HG03469 (cell line): ENCODE results near the gene B4GALT2.

Experiments
- ATAC-seq: cut with Tn5 transposase; IDR thresholded peaks from one replicate; pipeline ENCODE4 v1.9.1; 2021; ENCODE audit warnings: mild to moderate bottlenecking, moderate library complexity, moderate number of reproducible peaks; ENCODE audit not compliant: unreplicated experiment

Gene B4GALT2

DNA sequence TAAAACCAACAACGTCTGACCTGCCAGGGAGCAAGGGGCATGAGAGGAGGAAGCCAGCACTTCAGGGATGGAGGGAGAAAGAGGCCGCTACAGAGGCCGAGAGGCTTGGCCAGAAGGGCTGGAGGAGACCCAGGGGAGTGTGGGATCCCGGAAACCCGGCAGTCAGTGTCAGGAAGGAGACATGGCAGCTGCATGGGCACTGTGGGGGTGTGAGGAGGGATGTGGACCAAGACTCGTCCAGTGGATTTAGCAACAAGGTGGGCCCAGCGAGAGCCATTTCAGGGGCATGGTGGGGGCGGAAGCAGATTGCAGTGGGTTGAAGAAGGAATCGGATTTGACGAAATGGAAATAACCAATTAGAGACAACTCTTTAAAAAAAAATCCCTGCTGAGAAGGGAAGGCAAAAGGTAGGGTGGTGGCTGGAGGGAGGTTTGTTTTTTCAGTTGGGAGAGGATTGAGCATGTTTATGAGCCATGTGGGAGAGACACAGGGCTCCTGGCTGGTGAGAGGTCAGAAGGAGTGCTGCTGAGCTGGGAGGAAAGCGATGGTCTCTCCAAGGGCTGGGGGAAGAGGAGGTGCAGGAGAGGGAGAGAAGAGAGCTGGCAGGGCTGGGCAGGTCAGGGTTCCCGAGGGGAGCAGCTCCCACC is 4.4 kb downstream of the B4GALT2 start:
- no peak for ATAC-seq

DNA sequence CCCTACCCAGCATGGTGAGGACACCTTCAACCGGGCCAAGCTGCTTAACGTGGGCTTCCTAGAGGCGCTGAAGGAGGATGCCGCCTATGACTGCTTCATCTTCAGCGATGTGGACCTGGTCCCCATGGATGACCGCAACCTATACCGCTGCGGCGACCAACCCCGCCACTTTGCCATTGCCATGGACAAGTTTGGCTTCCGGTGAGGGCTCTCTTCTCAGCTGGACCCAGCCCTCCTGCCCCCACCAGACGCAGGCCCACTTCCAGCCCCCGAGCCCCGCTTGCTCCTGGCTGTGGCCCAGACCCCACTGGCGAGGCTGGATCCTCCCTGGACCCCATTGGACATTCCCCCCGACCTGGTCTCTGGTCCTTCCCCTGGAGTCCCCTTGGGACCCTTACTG is 5.8 kb downstream of the B4GALT2 start:
- no peak for ATAC-seq

DNA sequence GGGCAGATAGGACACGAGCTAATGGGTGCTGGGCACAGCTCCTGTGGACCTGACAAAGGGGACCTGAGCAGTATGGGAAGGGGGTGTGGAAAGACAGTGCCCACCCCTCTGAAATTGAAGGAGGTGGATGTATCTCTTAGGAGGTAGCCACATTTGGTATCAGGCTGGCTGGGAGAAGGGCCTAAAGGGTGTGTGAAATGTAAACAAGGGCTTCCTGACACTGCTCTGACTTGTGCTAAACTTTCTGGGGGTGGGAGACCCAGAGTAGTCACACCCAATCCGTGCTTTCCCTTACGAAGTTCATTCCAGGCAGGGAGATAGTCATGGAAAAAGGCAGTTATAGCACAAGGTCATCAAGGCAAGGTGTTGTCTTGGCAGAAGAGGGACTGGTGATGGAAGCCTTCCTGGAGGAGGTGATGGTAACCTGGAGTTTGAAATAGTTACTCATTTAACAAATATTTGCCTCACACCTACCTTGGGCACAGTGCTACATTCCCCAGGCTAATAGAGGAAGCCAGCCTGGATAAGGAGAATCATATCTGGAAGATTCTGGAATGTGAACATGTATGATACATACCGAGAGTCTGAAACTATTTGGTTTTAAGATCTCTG is 7.1 kb downstream of the B4GALT2 start:
- no peak for ATAC-seq

DNA sequence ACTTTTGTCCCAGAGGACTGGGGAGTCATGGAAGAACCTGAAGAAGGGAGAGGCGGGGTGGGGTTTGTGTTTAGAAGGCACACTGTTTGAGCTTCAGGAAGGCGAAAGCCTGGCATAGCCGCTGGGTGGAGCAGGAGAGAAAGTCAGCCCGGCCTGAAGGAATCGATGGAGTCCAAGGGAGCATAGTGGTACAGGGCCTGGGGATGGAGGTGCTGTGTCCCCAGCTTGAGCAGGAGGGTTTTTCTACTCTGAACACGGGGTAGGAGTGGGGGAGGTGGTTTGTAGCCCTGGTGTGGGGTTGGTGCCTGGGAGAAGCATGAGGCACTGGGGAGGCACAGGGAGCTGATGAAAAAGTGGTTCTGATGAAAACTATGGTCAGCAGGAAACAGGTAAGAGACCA is 7.7 kb downstream of the B4GALT2 start:
- ATAC-seq: no peak

DNA sequence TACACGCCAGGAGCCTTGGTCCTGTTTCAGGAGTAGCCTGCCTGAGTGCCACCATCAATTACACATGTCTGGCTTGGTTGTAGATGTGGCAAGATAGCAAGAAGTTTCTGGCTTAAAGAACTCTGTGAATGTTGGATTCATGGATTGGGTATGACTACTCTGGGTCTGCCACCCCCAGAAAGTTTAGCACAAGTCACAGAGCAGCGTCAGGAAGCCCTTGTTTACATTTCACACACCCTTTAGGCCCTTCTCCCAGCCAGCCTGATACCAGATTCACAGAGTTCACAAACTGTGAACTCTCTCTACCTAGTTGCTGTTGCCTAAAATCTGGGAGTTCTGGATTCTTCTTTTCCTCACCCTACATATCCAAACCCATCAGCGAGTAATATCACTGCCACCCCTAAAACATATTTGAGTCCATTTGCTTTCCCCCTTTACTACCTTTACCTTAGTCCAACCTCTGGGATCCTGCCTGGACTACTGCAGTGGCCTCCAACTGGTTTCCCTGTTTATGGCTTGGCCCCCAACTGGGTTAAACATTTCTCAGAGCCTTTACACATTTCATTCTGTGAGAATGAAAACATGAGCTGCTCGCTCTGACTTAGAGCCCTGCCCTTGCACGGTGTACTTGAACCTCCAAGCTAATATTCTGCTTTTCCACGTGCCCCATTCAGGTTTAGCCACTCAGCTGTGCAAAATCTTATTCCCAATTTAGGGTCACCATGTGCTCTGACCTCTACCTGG is 8.3 kb downstream of the B4GALT2 start:
- ATAC-seq: no peak

DNA sequence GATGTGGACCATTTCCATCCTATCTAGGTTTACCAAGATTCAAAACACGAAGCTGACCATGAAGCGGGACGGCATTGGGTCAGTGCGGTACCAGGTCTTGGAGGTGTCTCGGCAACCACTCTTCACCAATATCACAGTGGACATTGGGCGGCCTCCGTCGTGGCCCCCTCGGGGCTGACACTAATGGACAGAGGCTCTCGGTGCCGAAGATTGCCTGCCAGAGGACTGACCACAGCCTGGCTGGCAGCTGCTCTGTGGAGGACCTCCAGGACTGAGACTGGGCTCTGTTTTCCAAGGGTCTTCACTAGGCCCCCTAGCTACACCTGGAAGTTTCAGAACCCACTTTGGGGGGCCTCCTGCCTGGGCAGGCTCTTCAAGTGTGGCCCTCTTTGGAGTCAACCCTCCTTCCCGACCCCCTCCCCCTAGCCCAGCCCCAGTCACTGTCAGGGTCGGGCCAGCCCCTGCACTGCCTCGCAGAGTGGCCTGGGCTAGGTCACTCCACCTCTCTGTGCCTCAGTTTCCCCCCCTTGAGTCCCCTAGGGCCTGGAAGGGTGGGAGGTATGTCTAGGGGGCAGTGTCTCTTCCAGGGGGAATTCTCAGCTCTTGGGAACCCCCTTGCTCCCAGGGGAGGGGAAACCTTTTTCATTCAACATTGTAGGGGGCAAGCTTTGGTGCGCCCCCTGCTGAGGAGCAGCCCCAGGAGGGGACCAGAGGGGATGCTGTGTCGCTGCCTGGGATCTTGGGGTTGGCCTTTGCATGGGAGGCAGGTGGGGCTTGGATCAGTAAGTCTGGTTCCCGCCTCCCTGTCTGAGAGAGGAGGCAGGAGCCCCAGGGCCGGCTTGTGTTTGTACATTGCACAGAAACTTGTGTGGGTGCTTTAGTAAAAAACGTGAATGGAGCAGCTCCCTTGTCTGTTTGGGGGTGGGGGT is 11.5 kb downstream of the B4GALT2 start:
- ATAC-seq: no peak

DNA sequence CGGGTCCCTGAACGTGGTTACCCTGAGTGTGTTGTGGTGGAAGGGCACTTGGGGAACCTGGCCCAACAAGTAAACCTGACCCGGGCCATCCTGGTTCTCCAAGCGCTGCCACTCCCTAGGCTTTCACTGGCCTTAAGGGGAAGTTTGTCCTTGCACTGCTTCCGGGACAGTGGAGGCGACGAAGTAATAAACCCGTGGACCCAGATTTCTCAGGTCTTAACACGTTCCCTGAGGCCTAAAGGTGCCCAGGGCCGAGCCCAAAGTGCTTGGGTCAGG is 12.1 kb downstream of the B4GALT2 start:
- ATAC-seq: no peak

DNA sequence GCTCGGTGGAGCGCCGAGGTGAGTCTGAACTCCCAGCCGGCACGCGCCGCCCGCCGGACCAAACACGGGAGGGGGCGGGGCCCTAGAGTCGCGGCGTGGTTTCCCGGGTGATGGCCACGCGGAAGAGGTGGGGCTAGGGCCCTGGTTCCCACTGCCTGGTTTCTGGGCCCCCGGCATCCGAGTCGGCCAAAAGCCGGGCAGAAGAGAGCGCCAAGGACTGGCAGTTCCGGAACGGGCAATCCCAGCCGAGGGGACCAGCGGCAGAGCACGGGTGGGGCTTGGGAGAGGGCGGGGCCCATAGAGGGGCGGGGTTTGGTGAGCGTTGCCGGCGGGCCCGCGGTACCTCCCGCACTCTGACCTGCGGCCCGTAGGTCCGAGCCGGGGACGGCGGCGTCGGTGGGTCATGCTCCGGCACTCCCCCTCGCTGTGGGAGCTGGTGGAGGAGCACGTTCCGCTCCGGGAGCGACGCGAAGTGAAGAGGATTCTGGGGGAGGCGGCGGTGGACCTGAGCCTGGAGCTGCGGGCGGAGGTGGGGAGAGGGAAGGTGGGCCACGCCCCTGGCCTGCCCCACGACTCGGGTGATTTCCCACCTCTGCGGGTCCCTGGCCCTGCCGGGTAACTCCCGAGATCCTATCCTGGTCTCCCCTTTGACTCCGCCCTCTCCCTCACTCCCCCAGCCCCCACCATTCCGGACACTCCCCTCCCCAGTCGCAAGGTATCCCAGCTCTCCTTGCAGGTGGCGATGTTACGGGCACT is 12.6 kb downstream of the B4GALT2 start, which contains the start of gene CCDC24:
Gene CCDC24 (plus strand): TSS at position 124 of the 756 bp plus-strand sequence. CDS start 280 bp downstream, at position 404.
- ATAC-seq: no peak

DNA sequence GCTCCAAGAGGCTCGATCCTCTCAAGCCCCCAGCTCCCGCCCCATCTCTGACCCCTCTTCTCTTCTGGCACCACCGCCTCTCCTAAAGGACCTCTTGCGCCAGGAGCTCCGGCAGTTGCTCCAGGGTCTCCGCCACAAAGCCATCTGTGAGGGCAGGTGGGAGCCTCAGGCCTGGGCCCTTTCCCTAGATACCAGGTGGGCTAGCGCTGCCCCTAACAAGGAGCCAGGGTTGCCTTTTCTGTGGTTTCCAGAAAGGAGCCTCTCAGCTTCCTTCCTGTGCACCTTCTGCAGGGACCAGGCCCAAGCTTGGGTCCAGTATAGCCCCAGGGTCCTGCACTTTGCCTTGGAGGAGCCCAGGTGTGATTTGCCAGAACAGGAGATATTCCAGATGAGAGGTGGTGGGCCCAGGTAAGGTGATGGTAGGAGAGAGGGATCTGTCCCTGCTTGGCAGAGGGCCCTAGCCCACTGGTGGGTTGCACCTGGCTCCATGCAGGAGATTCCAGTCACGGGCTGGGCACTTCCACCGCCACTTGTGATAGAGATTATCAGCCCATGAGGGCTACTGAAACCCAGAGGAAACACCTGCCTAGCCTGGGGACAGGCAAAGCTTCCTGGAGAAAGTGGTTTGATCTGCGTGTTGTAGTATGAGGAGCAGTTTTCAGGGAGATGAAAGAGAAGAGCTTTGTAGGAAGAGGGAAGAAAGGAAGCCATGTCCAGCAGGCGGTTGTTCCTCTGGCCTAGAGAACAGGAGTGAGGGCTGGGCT is 13.4 kb downstream of the B4GALT2 start:
- no peak for ATAC-seq

DNA sequence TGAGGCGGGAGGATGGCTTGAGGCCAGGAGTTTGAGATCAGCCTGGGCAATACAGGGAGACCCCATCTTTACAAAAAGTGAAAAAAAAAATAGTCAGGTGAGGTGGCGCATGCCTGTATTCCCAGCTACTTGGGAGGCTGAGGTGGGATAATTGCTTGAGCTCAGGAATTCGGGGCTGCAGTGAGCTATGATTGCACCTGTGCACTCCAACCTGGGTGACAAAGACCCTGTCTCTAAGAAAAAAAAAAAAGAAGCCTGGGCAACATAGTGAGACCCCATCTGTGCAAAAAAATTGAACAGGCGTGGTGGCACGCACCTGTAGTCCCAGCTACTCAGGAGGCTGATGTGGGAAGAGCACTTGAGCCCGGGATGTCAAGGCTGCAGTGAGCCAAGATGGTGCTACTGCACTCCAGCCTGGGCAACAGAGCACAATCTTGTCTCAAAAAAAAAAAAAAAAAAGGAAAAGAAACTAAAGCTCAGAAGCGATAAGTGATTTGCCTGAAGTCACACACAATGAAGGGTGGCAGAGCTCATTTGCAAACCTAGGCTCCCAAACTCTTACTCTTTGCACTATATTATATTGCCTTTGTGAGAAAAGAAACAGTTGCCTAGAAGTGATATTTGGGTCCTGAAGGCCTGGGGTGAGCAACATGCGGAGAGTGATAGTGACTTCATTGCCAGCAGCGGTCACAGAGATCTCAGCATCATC is 14.3 kb downstream of the B4GALT2 start:
- ATAC-seq: no peak

DNA sequence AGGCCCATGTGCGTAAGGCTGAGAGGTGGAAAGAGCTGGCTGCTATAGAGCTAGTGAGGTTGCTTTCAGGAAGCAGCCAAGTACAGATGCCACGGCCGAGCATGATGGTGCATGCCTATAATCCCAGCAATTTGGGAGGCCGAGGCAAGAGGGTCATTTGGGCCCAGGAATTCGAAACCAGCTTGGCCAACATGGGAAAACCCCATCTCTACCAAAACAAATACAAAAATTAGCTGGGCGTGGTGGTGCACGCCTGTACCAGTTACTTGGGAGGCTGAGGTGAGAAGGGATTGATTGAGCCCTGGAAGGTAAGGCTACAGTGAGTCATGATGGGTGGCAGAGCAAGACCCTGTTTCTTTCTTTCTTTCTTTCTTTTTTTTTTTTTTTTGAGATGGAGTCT is 15.1 kb downstream of the B4GALT2 start:
- ATAC-seq: no peak

DNA sequence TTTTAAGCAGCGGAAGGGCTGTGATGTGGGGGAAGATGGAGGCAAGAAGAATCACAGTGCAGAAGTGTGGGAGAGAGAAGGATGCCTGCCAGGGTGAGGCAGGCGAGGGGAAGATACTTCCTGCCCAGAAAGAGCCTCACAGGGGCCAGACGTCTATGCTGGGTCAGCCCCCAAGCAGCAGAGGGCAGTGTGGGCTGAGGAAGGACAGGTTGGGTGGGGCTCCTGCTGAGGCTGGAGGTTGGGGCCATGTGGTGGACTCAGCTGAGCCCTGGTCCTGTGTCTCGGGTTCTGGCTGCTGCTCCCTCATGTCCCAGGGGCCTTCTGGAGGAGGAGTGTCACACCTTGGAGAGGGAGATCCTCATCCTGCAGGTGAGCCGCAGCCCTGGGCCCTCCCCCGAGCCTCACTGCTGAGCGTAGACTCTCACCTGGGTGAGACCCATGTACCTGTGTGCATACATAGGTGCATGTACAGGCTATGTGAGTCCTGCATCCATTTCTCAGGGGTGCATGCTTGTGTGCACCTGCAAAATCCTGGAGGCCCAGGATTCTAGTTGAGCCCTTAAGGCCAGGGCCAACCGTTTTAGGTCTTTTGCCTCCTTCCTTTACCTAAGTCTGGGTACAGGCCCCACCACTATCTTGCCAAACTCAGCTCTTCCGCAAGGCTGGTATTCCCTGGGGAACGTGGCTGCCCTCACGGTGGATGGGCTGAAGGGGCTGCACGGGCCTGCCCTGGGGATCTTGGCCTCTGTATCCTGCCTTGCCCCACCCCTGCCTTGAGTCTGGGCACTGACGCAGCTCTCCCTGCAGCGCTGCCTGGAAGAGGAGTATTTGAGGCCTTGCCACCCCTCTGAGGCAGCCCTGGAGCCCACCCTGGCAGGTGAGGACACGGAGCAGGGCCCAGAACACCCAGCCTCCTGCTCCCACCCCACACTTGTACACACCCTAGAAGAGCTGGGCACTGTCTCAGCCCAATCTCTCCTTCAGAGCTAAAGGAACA is 16.1 kb downstream of the B4GALT2 start:
- no peak for ATAC-seq

DNA sequence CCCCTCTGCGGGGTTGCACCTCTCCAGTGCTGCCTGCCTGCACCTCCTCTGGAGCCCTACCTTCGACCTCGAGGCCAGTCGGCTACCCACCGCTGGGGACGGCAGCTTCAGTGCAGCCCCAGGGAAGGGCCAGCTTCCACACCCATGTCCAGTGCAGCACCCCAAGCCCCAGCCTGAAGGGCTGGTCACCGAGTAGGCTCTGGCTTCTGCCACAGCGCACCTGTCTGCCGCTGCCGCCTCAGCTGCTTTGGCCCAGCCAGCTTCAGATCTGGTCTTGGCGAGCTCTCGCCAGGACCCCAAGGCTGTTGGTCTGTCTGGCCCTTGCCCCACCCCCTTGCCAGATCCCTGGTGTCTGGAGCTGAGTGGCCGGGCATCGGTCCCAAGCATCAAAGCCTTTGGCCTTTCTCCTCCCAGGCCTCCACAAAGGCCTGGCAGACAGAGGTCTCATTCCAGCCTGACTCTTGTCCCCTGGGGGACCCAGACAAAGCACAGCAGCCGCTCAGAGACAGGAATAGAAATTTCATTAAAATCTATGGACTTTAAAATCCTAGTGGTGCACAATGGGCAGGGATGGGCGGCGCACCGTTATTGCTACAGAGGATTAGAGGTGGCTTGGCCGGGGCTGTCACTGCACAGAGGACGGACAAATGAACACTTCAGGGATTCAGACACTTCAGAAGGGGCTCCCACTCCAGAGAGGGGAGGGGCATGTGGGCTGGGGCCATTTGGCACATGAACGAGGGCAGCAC is 17.1 kb downstream of the B4GALT2 start:
- ATAC-seq: no peak

DNA sequence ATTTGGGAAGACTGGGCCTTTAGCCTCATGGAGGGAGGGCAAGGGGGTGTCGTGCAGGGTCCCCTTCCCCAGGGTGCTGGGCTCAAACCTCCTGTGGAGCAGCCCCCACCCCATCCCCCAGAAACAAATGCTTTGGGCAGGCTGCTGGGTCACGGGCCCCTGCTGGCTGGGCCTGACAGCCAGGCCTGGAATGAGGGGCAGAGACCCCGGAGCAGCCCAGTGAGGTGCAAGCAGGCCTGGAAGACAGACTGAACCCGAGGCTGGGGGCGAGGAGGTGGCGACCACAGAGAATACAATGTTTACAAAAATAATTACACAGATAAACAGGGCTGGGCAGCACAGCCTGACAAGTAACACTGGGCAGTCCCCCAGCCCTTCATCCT is 17.7 kb downstream of the B4GALT2 start:
- ATAC-seq: no peak

DNA sequence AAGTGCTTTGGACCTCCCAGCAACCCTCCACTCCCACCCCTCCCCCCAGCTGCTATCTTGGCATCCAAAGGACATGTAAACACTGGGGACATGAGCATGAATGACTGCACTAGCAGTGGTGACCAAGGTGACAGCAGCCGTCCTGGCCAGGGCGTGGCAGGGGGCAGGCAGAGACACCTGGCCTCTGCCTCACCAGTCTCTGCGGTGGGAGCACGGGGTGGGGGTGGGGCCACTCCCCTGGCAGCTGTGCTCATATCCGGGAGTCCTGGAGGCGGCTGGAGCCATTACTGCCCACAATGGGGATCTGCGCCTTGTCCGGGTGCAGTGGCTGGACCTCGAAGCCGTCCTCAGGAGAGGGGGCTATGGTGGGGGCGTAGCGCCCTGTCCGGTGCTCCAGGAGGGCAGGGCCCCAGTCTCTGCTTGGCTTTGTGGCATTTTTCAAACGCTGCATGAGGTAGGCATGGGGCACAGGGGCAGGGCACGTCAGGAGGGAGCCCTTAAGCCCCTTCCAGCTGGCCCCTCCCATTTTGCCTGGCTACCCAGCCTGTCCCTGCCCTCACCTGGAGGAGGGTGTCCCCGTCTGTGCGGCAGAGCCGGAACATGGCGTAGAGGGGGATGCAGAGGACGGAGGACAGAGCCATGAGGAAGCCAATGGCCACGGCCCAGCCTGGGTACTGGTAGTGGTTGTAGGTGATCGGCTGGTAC is 18.4 kb downstream of the B4GALT2 start:
- no peak for ATAC-seq

DNA sequence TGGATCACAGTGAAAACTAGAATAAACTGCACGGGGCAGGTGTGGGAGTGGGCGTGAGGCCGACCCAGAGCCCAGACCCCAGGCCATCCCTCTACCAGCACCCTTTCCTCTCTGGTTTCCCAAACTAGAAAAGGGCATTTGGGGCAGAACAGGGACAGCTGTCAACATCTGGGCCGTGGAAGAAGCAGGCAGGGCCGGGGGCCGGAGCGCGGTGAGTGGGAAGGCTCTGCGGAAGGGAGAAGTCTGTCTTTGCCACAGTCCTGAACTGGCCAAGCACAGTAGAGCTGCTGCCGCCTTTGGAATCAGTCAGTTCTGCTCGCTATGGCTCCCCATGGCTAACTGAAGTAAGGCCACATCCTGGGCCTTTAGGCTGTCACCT is 19.0 kb downstream of the B4GALT2 start:
- ATAC-seq: no peak

DNA sequence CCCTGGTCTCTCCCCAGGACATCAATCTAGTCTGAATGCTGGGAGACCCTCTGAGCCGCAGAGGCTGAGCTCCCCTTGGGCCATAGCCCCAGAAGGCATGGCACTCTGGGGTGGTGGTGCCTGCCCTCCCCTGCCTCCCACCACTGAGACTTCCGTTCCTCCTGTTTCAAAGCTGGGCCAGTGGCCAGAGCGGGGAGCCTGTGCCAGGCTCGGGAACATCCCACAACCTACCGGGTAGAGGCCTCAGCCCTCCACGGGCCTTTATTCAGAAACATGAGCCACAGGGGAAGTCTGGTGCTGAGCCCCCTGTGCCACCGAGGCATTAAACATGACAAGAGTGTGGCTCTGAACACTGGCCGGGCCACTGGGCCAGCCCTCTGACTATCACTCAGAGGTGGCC is 20.4 kb downstream of the B4GALT2 start:
- ATAC-seq: no peak
